ENCODE data around the gene UBA6.
"Not testable (repeated sequence)": the region's sequence is repeated elsewhere in the genome, so short reads cannot be mapped to it uniquely, and the experiment has no call there.

UBA6 gene

DNA sequence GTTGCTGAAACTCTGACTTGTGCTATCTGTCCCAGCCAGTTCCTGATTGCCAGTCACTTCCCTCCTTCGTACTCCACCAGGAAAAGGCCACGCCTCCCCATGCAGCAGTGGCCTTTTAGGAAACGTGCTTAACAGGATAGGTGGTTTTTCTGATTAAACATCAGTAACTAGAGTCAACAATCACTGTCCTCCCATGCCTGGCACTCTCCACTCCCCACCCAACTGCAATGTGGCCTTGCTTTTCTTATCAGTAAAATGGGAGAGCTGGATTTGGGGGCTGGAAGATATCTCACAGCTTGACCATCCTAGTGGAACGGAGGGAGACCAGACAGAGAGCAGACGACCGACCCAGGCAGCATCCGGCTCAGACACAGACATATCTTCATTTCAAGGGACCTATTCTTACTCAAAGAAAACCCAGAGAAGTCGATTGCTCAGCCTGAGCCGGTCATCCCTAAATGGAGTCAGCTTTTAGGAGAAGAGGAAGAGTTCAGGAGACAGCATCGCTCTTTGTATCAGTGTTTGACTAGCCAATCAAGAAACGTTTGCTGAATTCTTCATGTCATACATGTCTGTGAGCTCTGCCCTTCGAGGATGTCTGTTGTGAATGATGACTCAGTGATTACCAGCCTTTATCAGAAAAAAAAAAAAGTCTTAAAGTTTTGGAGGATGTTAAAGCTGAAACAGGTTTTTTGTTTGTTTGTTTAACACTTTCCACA lies 12.7 kb upstream of the UBA6 start:
- DNase-seq, result no peak

DNA sequence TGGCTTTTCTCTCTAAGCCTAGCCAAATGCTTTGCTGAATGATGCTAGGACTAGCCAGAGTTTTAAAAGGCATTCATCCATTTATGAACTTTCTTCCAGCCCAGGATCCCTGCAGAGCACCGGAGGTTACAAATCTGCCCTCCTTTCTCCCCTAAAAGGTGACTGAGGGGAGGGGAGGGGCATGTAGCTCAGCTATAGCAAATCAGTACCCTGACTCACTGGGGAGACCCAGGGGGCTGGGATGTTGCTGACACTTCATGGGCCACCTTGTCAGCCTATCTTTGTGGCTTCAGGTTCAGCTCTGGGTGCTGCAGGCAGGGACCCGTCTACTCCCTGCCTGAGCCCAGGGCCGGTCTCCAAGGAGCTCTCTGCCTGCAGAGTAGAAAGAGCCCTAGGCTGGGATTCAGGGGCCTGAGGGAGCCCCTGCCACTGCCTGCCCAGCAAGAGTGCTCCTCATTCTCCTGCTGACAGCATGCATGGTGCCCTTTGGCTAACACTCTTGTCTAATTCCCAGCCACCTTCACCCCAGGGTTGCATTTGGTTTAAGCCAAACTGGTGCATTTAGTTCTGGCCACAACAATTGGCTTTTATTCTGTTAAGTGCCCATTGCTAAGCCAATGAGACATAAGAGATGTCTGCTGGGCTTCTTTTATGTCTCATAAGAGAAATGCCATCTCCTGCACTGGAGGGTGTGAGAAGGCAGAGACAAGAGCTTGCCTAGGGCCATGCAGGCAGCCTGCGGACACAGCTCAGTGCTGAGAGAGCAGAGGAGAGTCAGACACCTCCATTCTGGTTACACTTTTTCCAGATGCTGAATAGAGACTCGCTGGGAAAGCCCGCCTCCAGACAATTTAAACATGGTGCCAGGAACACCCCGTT lies 11.9 kb upstream of the UBA6 start:
- DNase-seq, result no peak

DNA sequence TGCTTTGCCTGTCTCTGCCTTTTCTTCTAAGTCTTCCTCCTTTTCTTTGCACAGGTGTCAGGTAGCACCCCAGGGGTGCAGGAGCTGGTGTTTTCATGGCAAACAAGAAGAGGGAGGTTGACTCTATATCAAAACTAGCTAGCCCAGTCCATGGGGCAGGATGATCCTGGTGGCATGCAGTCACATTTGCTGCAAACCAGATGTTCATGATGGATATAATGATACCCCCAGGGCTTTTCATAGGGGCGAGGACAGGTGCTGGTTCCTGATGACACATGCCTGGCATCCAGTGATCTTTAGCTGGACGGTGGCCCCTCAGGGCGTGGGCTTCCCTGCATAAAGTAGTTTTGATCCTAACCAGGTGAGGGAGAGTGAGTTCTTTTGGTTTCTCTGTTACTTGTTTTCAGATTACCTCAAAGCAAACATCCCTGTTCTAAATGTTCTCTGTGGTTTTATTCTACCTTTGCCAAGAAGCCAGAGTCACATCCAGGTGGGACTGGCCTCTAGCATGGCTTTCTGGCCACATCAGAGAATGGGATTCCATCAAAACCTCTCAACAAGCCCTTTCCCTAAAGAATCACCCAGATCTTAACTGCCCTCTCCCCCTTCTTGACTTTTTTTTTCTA lies 11.2 kb upstream of the UBA6 start:
- peak in 1 of 3 experiments; percentile 55 for DNase-seq

DNA sequence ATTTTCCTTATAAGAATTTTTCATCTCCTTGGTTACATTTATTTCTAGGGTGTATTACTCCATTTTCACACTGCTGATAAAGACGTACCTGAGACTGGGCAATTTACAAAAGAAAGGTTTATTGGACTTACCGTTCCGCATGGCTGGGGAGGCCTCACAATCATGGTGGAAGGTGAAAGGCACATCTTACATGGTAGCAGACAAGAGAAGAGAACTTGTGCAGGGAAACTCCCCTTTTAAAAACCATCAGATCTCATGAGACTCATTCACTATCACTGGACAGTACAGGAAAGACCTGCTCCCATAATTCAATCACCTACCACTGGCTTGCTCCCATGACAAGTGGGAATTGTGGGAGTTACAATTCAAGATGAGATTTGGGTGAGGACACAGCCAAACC lies 5.7 kb upstream of the UBA6 start:
- DNase-seq, result not testable (repeated sequence)

DNA sequence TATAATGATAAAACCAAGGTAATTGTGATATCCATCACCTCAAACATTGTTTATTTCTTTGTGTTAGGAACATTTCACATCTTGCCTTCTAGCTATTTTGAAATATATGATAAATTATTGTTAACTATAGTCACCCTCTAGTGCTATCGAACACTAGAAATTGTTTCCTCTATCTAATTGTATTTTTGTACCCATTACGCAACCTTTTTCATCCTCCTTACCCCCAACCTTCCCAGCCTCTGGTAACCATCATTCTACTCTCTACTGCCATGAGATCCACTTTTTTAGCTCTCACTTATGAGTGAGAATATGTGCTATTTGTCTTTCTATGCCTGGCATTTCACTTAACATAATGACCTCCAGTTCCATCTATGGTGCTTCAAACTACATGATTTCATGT lies 3.9 kb upstream of the UBA6 start:
- no peak for DNase-seq

DNA sequence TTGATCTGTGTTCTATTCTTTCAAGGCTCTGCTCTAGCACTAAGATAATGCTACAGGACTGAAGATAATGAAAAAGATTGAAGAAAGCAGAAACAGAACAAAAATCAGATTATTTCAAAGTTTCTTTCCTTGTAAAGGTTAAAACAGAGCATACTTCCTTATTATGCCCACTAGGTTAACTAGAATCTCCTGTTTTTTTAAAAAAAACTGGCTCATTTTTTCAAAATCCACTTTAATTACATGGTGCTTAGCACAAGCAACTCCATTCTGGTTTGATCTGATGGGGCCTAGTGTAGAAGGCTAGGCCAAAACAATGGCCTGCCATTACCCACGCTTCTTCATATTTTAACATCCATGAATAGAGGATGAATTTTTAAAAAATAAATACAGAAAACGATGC lies 1.2 kb upstream of the UBA6 start:
- no peak for DNase-seq

DNA sequence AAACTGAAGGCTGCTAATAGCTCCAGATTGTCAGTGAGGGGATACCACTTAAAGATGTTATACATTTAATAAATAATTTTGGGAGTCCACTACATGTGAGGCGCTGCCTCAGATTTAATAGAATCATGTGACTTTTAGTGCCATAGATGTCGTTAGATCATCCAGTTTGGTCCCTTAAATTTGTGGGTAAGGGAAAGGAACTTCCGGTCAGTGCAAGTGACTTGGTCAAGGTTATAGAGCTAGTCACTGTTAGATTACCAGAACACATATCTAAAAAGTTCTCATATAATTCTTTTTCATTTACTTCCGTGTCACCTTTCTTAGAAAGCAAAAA lies 529 bp upstream of the UBA6 start:
- DNase-seq, result peak in 1 of 3 experiments; percentile 55

DNA sequence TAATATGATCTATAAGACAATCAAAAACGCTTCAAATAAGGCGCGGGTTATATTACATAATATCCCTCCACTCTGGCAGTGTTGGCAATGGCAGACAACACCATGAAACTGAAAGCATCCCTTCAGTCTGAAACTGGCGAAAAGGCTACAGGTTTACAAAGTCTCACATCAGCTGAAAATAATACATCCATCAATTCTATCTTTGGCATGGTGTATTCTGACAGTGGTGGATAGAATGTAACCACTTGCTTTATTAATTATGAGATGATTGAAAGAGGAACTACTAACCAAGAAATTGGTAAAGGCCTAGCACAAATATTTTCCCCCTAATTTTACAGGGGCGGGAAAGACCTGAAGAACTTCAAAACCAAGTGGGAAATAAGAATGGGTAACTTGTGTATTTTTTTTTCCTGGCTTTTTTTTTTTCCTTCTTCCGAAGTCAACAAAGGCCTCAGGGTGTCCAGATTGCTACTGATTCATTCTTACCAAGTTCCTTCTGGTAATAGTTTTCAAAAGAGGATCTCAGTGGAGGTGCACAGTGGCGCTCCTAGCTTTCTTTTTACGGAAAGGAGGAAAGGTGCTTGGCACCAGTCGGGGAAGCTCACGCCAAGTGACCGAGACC lies 728 bp downstream of the UBA6 start:
- peak; percentile 45 to 69 (median 48) for DNase-seq

DNA sequence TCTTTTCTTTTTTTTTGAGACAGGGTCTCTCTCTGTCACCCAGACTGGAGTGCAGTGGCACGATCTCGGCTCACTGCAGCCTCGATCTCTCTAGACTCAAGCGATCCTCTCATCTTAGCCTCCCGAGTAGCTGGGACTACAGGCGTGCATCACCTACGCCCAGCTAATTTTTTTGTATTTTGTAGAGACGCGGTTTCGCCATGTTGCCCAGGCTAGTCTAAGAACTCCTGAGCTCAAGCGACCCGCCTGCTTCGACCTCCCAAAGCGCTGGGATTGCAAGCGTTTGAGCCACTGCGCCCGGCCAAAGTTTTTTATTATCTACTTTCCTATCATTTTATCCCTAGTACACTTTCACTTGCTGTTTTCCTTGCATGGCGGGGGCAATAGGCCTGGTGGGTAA lies 1.4 kb downstream of the UBA6 start:
- peak in 1 of 3 experiments; percentile 54 for DNase-seq

DNA sequence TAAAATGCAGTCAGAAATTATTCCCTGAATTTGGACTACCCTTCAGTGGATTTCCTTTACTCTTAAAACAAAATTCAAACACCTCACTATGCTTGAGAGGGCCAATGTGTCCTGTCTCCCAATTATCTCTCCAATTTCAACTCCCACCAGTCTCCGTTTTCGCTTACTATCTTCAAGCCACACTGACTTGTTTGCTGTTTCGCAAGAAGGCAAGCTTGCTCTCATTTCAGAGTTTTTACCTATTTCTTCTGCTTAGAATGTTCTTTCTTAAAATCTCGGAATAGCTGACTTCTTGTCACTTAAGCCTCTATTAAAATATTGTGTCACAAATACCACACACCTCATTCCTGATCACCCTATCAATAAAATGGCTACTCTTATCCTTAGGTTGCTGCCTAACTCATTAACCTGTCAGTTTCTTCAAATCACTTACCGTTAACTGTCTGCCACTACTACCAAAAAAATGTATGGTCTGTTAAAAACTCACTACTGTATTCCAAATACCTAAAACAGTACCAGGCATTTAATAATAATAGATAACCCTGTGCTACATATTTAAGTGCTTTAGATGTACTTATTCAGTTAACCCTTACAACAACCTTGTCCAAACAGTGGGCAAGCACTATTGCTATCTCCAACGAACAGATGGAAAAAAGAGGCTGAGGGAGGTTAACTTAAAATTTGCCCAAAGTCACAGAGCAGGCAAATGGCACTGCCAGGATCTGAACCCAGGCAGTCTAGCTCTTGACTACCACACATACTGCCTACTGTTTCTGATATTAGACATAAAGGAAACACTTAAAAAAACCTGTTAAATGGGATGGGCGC lies 2.9 kb downstream of the UBA6 start:
- DNase-seq, result no peak

DNA sequence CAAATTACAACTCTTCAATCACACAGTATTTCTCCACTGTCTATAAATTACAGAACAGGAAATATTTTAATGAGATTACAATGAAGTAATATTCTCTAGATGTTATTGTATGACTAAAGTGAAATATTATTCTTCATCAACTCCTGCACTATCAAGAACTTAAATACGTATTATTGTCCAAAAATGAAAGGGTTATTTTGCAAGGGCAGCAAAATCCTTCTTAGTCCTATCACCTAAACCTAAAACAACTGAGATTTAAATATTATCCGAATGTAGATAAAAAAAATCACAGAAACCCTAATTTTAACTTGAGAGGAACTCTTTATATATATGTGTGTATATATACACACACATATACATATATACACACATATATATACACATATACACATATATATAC lies 4.9 kb downstream of the UBA6 start:
- no peak for DNase-seq

DNA sequence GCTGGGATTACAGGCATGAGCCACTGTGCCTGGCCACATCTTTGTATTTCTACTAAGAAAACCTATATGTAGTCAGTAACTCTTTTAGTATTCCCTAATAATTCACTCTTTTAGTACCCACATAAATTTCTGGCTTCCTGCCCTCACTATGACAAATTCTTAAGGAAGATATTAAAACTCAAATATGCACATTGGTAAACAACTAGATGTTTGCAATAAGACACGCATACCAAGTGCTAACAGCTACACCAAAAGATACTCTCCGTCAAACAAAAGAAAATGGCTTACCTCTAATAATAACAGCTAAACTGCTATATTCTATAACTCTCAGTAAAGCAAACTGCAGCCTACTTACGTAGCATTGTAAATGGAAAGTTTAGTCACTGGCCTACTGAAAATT lies 6.3 kb downstream of the UBA6 start:
- no peak for DNase-seq

DNA sequence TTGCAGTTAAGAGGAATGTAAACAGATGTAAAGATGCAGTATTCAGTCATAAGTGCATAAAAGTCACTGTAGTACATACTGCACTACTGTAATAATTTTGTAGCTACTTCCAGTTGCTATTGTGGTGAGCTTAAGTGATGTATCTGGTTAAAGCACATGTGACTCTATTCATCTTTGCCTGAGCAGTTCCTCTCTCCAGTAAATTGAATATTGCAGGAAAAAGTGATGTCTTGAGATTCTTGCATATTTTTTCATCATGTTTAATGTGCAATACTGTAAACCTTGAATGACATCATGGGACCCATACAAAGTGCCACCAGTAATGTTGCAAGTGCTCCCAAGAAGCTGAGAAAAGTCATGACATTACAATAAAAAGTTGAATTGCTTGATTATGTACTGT lies 9.6 kb downstream of the UBA6 start:
- DNase-seq, result no peak

DNA sequence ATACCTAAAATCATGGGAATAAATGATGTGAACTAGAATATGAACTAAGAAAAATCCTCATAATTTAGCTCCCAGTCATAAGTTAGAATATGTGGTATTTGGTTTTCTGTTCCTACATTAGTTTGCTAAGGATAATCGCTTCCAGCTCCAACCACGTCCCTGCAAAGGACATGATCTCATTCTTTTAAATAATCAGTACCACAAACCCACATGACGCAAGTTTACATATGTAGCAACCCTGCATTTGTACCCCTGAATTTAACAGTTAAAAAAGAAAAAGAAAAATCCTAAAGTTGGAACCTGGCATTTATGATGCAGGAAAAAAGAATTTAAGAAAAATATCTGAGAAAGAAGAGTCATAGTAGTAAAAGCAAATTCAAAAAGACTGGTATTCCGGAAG lies 13.3 kb downstream of the UBA6 start:
- no peak for DNase-seq

DNA sequence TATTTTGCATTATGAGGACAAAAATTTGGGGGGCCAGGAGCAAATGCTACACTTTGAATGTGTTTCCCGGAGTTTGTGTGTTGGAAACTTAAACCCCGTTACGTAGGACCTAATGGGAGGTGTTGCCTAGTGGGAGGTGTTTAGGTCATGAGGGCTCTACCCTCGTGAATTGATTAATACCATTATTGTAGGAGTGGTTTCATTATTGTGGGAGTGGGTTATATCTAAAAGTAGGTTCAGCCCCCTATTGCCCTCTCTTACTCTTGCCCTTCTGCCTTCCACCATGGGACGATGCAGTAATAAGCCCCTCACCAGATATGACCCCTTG lies 15.5 kb downstream of the UBA6 start:
- DNase-seq, result no peak

DNA sequence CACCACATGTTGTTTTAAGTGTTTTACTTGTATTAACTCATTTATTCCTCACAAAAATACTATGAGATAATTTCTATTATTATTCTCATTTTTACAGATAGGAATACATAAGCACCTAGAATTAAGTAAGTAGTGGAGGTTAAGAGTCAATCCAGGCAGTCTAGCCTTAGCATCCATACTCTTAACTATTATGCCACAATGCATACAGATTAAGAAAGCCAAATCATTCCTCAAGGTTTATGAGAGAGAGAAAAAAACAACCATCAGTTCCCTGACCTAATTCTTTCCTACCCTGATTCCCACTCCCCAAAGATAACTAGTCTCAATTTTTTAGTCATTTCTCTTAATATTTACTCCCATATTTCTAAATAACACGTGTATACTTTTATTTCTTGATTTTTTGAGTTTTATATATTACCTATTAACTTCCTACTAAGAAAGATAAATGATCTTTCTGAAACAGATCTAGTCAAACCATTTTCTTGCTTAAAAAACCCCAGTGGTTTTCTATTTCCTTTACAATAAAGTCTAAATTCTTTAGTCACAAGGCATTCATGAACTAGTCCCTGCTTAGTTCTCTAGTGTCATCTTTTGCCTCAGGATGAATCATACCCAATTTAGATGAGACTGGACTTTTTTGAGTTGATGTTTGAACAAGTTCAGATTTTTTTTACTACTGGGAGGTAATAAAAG lies 16.0 kb downstream of the UBA6 start:
- no peak for DNase-seq

DNA sequence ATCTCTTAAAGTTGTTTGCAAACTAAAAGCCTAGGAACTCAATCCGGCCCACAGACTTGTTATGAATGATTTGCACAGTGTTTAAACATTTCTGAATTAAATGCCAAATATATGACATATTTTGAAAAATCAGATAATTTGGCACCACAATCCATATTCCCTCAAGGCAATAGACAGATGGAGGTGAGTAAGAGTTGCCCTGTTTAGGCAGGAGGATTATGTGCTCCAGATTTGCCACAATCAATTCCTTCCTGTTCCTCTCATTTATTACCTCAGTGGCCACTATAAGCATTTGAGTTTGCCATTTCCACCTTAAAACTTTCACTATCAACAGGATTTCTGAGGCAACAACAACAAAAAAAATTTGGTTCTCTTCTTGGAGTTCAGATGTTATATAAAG lies 18.7 kb downstream of the UBA6 start:
- no peak for DNase-seq

DNA sequence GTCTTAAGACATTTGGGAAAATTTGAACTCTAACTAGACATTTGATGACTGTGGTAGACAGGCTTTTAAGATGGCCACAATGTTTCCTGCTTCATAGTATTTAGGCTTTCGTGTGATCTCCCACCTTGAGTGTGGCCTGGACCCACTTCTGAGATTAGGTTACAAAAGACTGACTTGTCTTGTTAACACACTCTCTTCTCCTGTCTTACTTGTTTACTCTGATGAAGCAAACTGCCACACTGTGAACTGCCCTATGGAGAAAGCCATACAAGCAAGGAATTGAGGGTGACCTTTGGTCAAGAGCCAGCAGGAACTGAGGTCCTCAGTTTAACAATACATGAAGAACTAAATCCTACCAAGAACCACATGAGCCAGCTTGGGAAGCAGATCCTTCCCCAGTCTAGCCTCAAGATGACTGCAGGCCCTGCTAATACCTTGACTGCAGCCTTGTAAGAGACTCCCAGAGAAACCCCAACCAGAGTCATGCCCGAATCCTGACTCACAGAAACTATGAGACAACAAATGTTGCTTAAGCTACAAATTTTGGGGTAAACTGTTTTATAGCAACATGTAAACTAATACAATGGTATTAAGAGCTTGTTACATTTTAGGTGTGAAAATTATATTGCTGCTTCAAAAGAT lies 20.3 kb downstream of the UBA6 start:
- DNase-seq, result no peak

DNA sequence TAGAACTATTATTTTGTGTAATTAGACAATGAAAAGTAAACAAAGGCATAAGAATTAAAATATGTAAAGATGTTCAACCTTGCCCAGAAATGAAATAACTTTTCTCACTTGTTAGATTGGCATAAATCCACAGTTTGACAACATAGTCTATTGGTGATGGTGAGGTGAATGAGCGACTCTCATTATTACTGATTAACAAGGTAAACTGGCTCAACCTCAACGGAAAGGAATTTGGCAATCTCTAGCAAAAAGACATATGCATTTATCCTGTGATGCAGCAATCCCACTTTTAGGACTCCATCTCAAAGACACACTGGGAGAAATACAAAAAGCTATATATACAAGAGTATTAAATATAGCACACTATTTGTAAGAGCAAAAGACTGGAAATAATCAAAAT lies 22.3 kb downstream of the UBA6 start:
- no peak for DNase-seq

DNA sequence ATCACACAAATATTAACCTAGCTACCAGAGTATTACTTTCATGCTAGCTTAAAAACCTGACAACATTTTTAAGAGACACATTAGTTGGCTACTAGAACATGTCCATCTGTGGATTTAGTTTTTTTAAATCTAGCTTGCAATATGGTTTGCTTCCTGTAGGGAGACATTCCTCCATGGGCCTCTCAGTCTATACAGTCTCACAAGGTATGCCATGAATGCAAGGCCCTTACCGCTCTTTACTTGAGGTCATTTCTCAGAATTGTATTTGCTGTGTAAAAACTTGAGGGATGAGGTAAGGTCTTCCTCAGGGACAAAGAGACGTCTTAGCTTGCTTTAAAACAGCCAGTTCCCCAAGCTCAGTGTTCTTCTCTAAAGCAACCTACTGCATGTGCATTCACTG lies 26.9 kb downstream of the UBA6 start:
- no peak for DNase-seq

DNA sequence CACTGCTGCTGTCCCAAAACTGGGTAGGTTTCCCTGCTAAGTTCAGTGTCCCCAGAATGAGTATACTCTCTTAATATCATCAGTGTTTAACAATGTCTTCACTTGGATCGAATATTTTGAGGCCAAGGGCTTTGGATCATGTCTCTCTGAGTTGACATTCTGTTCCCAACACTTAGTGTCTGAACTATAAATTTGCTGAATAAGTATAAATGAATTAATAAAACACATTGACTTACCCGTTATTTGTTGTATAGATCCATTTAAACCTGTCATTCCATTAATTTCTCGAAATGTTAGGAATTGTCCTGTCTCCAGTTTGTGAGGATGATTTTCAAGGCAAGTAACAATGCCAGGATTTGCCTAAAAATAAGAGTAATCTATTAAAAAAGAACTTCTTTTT lies 32.6 kb downstream of the UBA6 start:
- DNase-seq, result no peak

DNA sequence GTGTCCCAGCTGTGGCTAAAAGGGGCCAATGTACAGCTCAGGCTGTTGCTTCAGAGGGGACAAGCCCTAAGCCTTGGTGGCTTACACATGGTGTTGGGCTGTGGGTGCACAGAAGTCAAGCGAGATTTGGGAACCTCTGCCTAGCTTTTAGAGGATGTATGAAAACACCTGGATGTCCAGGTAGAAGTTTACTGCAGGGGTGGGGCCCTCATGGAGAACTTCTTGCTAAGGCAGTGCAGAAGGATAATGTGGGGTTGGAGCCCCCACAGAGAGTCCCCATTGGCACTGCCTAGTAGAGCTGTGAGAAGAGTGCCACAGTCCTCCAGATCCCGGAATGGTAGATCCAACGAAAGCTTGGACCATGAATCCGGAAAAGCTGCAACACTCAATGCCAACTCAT lies 40.5 kb downstream of the UBA6 start:
- no peak for DNase-seq
